Measurements from ENCODE around the gene TBC1D9.

- TF ChIP-seq CTCF (IDR thresholded peaks at IDR 0.05 in 4 of 5, conservative IDR thresholded peaks at IDR 0.05 in 1 of 5) (no peak), POLR2A (IDR thresholded peaks at IDR 0.05) (no peak)
Observed at GRCh38 chr4:140607852-140608251, 148.3 kb downstream of the TBC1D9 start.
